Endothelial cell of umbilical vein (primary cell): ENCODE data around the gene MED19. TPM values are rescaled to one million over a fixed set of nuclear protein-coding genes. Genes with fewer than 3 reads are reported as not detected.

Experiments used
- BruUV-seq: library from RNA; stranded (reverse); fragments of 400-500 nt; replicated peaks from 2 replicates; lab custom pipeline; 2021; lab: Mats Ljungman, UMichigan
- CTCF ChIA-PET: fragments of 300-600, 350-600 bp; sonication (Branson Sonifier 250); formaldehyde crosslinking; loops from one replicate; lab custom pipeline; 2021; ENCODE audit warnings: antibody characterized with exemption, inconsistent platforms; lab: Charles Lee
- POLR2A ChIA-PET: fragments of 300-600, 350-600 bp; sonication (Branson Sonifier 250); formaldehyde crosslinking; loops from one replicate; lab custom pipeline; 2021; ENCODE audit warnings: antibody characterized with exemption, inconsistent platforms; lab: Charles Lee
- DNase-seq: peaks from one replicate; pipeline ENCODE4 v3.0.0-alpha.2; 2011; ENCODE audit warnings: low read depth, low spot score
- FAIRE-seq: peaks from 2 replicates; lab custom pipeline; 2011; peaks lifted over from hg19 to GRCh38; lab: Jason Lieb, UNC
- H2AFZ ChIP-seq: 2 replicates; pipeline ENCODE4 v1.6.0; 2012; ENCODE audit warnings: low read depth, low read length, control low read depth, inconsistent platforms
- H3K27ac ChIP-seq: 2 replicates; pipeline ENCODE4 v1.5.1; 2011; ENCODE audit warnings: low read depth, mild to moderate bottlenecking, control low read depth, low read length, moderate library complexity; ENCODE audit not compliant: insufficient read depth
- H3K27me3 ChIP-seq, 2 experiments: 2 replicates each; pipeline versions ENCODE4 v1.6.0 to v1.6.1; 2011; ENCODE audit warnings: low read length in 2 of 2, mixed read lengths in 1 of 2; ENCODE audit not compliant: control insufficient read depth in 2 of 2, insufficient read depth in 2 of 2
- H3K36me3 ChIP-seq, 2 experiments: 2 replicates in 1 of 2; 3 replicates in 1 of 2; pipeline ENCODE4 v1.5.1; 2011; ENCODE audit warnings: low read length in 2 of 2, mild to moderate bottlenecking in 1 of 2, moderate library complexity in 1 of 2; ENCODE audit not compliant: control insufficient read depth in 2 of 2, insufficient read depth in 2 of 2; ENCODE audit errors: extremely low read depth in 1 of 2
- H3K4me1 ChIP-seq: 3 replicates; pipeline ENCODE4 v1.5.1; 2011; ENCODE audit warnings: mild to moderate bottlenecking, low read length; ENCODE audit not compliant: control insufficient read depth, insufficient read depth; ENCODE audit errors: extremely low read depth
- H3K4me2 ChIP-seq: 2 replicates; pipeline ENCODE4 v1.6.1; 2011; ENCODE audit warnings: low read length, control low read depth, mixed read lengths; ENCODE audit not compliant: insufficient read depth
- H3K4me3 ChIP-seq, 3 experiments: fragments of 200-600 bp in 1 of 3; sonication (generic), shearing (Covaris generic) in 1 of 3; replicated peaks in 1 of 3; 2 replicates each; pipeline ENCODE4 v1.5.1; 2011 to 2016; ENCODE audit warnings: control low read depth in 3 of 3, low read length in 3 of 3, mild to moderate bottlenecking in 2 of 3, inconsistent platforms in 1 of 3, low read depth in 1 of 3, moderate library complexity in 1 of 3; ENCODE audit not compliant: insufficient read depth in 1 of 3
- H3K79me2 ChIP-seq: 2 replicates; pipeline ENCODE4 v1.6.0; 2012; ENCODE audit warnings: low read length, inconsistent platforms; ENCODE audit not compliant: control insufficient read depth, insufficient read depth
- H3K9ac ChIP-seq: replicated peaks from 2 replicates; pipeline ENCODE3; 2011; ENCODE audit warnings: low read length, control low read depth; ENCODE audit not compliant: insufficient read depth; ENCODE audit errors: extremely low read depth
- H3K9me1 ChIP-seq: replicated peaks from 3 replicates; pipeline ENCODE4 v1.6.0; 2011; ENCODE audit warnings: mild to moderate bottlenecking, low read length; ENCODE audit not compliant: control insufficient read depth, insufficient read depth; ENCODE audit errors: extremely low read depth
- H3K9me3 ChIP-seq: replicated peaks from 2 replicates; pipeline ENCODE4 v1.5.1; 2012; ENCODE audit warnings: low read length, inconsistent platforms; ENCODE audit not compliant: control insufficient read depth, insufficient read depth
- H4K20me1 ChIP-seq: replicated peaks from 2 replicates; pipeline ENCODE3; 2011; ENCODE audit warnings: mild to moderate bottlenecking, low read length; ENCODE audit not compliant: control insufficient read depth, insufficient read depth; ENCODE audit errors: extremely low read depth
- CTCF ChIP-seq, 2 donors: IDR thresholded peaks; 1 replicate in 1 of 2; 2 replicates in 1 of 2; pipeline ENCODE4 v1.5.1; 2011; ENCODE audit warnings: low read length in 2 of 2, mild to moderate bottlenecking in 2 of 2, moderate library complexity in 2 of 2, control low read depth in 1 of 2, inconsistent platforms in 1 of 2, low read depth in 1 of 2; ENCODE audit not compliant: insufficient read depth in 1 of 2; ENCODE audit errors: extremely low read depth in 1 of 2
- EZH2 ChIP-seq: IDR thresholded peaks from 2 replicates; pipeline ENCODE4 v1.6.1; 2012; ENCODE audit warnings: borderline replicate concordance, low read depth, mild to moderate bottlenecking, moderate library complexity, low read length, inconsistent platforms; ENCODE audit not compliant: severe bottlenecking
- FOS ChIP-seq: IDR thresholded peaks from 2 replicates; pipeline ENCODE4 v1.6.1; 2011; ENCODE audit warnings: mild to moderate bottlenecking, low read length, moderate library complexity, borderline replicate concordance; ENCODE audit not compliant: insufficient read depth
- GATA2 ChIP-seq: IDR thresholded peaks from 2 replicates; pipeline ENCODE4 v1.7.0; 2011; ENCODE audit warnings: low read depth, mild to moderate bottlenecking, moderate library complexity, mixed read lengths, low read length; ENCODE audit not compliant: insufficient read length, insufficient read depth
- JUN ChIP-seq: IDR thresholded peaks from 2 replicates; pipeline ENCODE4 v1.6.1; 2011; ENCODE audit warnings: borderline replicate concordance, low read depth; ENCODE audit not compliant: insufficient read length, insufficient read depth
- MAX ChIP-seq: IDR thresholded peaks from 2 replicates; pipeline ENCODE4 v1.6.1; 2011; ENCODE audit not compliant: insufficient read depth, insufficient read length
- MYC ChIP-seq: IDR thresholded peaks from one replicate; pipeline ENCODE4 v1.6.1; 2011; ENCODE audit warnings: mild to moderate bottlenecking, low read depth, low read length
- POLR2A ChIP-seq: IDR thresholded peaks from 2 replicates; pipeline ENCODE4 v1.6.1; 2012; ENCODE audit warnings: low read depth, mild to moderate bottlenecking, control low read depth, low read length
- POLR2AphosphoS5 ChIP-seq: IDR thresholded peaks from 2 replicates; pipeline ENCODE4 v1.6.1; 2012; ENCODE audit warnings: low read depth, mild to moderate bottlenecking, control low read depth, low read length, moderate library complexity; ENCODE audit not compliant: insufficient read depth
- dilution Hi-C: fragments of 300-500 bp; cut with MboI; formaldehyde crosslinking; loops from one replicate; pipeline ENCODE4 v1.15.0; 2019; ENCODE audit warnings: low sequenced_read_pairs; ENCODE audit not compliant: extremely low pct_ligation_motif_present
- intact Hi-C: fragments of 100-400 bp; cut with micrococcal nuclease; formaldehyde crosslinking; loops from one replicate; pipeline ENCODE4 v1.10.0; 2022
- polyA plus RNA-seq, 4 experiments: library from polyadenylated mRNA; depleted of rRNA in 3 of 4; stranded (reverse) in 3 of 4; unstranded in 1 of 4; fragments of >200 nt; gene quantifications; 2 replicates each; pipeline versions ENCODE4 v1.2.1 to v1.2.3, GENCODE V29; 2011 to 2012; ENCODE audit warnings: missing spikeins in 1 of 4
- total RNA-seq: library from RNA; stranded (reverse); gene quantifications from 2 replicates; pipeline ENCODE4 v1.2.3, GENCODE V29; 2021

The MED19 gene
- total and polyA plus RNA-seq, 2 donors (not counting 3 experiments of a cell fraction or from before 2014, with no cell fraction given): 25.1 to 48.0 TPM

GRCh38 chr11:57681168-57681567 is 30.8 kb downstream of the MED19 start:
- ChIA-PET POLR2A (no interaction called here), CTCF (interaction anchor here (1.3 kb wide), 1 partner anchor 24 kb away, joined by 3 read pairs; no protein-coding TSS in a partner anchor)
- Histone ChIP-seq H3K4me3 (no peak overlapping the region), H3K4me2 (no peak overlapping the region), H2AFZ (no peak overlapping the region), H3K4me1 (peaks cover 11% of the 10 kb centered on the region), H3K9ac (no peak overlapping the region), H3K9me1 (no peaks in the 10 kb centered on the region), H3K27ac (no peak overlapping the region), H3K27me3 (no peaks in the 10 kb centered on the region), H3K9me3 (no peaks in the 10 kb centered on the region), H3K79me2 (peaks cover 60% of the 10 kb centered on the region), H4K20me1 (peaks cover 3% of the 10 kb centered on the region), H3K36me3 (peaks cover 10 to 15% of the 10 kb centered on the region in 2 experiments)
- no peak for TF ChIP-seq CTCF (IDR thresholded peaks at IDR 0.05; ENCODE audit: extremely low read depth in 1 of 2, insufficient read depth in 1 of 2, low read depth in 1 of 2, low read length in 2 of 2)
- no peak for TF ChIP-seq GATA2
- TF ChIP-seq FOS: no peak
- TF ChIP-seq EZH2: no peak
- TF ChIP-seq POLR2AphosphoS5: no peak
- TF ChIP-seq JUN: no peak
- TF ChIP-seq MYC: no peak
- no peak for TF ChIP-seq POLR2A
- TF ChIP-seq MAX: no peak
- dilution Hi-C loops (loop anchor here (10.0 kb wide), 1 partner anchor 124 kb away; no protein-coding TSS in a partner anchor), intact Hi-C loops (no loop called here)
- BruUV-seq: no TSS peak
- FAIRE-seq: no peak
- DNase-seq: no peak
